Measurements from ENCODE around the gene TENM4.

TENM4 gene

DNA sequence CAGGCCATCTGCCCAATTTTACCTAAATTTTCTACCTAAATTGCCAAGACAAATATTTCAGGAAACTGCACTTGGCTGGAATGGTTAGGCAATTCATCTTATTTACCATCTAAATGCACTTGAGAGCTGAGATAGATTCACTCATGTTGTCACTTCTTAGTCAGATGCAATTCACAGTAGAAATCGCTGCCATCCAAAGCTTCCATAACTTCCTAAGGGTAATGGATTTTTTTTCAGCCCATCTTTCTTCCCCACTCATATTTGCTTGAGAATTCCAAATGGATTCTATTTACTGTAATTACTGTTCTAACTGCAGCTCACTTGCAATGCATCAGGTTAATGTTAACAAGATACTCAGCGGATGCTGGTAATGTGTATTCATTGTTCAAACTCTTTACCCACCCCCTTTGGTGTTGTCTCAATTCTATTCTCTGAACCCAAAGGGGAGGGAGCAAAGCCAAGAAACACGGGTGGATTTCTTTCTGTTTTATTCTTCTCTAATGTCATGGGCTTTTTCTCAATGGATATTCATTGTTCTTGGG, 96.0 kb downstream of the TENM4 start:
- no peak for DNase-seq (ENCODE audit: low read depth in 2 of 2)

DNA sequence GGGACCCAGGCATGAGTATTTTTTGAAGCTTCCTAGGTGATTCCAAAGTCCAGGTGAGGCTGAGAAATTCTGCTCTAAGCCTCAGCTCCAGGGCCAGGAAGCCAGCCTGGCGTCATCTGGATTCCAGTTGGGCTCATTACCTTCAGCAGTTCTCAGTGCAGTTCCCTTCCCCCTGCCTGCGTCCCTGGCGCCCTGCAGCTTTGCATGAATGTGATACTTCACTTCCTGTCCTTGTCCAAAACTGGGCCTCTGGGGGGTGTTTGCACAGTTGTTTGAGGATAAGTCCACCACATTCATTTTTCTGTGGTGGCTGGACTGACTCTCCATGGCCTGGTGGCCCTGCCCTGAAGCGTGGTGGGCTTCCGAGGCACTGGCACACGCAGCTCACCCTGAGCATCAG, 98.1 kb downstream of the TENM4 start:
- no peak for DNase-seq (ENCODE audit: low read depth in 2 of 2)

DNA sequence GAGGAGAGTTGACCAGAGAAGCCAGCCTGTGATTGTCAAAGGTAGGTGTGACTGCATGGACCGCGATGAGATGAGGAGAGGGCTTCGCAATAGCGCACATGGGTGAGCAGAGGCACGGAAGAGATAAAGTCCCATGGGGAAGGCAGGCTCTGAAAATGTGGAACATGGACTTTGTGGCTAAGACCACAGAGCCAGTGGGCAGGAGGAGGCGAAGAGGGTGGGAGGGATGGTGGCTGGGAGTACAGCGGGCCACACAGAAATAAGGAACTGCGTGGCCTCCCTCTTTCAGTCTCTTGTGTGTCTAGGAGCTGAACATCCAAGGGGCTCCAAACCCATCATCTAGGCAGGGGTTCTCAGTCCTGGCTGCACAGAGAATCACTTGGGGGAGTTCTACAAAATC, 98.6 kb downstream of the TENM4 start:
- DNase-seq (ENCODE audit: low read depth in 2 of 2): no peak

DNA sequence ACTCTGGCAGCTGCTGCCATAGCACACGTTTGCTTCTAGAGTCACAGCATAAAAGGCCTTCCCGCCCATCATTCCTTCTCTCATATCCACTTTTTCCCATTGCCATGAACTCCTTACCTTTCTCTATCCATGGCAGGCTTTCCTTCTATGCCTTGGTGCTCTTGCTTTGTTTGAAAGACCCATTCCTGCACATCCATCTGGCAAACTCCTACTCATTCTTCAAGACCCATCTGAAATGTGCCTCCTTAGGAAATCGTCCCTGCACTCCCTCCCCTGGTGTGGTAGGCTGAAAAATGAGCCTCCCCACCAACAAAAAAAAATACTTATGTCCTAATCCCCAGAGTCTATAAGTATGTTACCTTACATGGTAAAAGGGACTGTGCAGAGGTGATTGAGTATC, 100.3 kb downstream of the TENM4 start:
- DNase-seq (ENCODE audit: low read depth in 2 of 2): no peak

DNA sequence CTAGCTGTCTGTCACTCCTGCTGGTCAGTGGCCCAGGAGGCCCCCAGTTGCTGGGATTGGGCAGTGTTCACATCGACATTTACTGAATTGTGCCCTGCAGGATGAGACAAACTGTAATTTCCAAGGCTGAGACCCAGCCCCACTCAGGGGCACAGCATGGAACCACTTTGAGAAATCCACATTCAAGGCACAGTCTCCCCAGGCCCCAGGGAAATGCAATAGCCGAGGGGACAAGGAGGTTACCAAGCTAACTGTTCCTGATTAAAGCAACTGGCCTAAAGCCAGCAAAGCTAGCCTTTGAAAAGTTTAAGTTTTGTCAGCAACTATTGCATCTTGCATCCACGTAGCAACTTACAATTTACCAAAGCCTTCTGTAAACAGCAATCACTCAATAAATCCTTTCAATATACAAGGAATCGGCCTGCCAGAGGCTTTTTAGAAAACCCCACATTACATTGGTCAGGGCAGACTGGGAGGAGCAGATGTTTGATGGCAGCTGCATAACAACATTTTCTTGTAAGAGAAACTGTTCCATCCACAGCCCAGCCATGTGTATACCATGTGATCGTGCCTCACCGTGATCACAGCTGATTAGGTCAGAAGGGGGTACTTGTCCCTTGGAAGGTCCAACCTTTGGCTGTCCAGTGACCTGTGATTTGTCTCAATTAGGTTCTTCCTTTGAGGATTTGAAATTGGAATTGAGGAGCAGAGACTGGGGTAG, 103.9 kb downstream of the TENM4 start:
- DNase-seq (ENCODE audit: low read depth in 2 of 2): no peak

DNA sequence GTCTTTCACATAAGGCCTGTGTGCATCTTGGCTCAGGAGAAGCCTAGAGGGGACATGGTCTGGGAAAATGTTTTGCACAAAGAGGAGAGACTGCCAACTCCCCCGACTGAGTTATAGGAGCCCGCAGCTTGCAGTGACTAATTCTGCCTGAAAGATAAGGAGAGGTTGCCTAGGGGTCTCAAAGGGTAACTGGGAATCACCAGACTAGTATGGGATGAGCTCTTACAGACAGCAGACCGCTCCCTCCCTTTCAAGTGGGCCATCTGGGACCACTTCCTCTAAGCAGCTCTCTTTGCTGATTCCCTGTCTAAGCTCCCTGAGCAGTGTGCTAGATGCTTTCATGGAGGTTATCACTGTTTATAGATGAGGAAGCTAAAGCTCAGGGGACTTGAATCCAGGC, 105.1 kb downstream of the TENM4 start:
- no peak for DNase-seq (ENCODE audit: low read depth in 2 of 2)

DNA sequence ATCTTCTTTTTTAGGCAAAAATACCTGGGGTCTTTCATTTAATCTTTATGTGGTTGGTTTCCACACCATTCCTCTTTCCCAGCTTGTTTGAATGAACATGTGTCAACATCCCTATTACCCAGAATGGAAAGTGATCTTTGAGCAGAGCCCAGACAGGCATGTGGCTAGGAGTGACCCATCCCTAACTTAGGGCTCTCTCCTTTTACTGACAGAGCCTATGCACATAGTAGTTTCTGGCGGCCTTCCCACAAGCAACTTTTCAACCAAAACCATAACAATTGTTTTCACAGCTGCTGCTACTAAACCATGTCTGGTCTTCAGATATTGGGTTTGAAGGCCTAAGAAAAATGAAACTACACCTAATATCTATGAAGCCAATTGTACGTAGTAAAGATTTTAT, 107.5 kb downstream of the TENM4 start:
- no peak for DNase-seq (ENCODE audit: low read depth in 2 of 2)

DNA sequence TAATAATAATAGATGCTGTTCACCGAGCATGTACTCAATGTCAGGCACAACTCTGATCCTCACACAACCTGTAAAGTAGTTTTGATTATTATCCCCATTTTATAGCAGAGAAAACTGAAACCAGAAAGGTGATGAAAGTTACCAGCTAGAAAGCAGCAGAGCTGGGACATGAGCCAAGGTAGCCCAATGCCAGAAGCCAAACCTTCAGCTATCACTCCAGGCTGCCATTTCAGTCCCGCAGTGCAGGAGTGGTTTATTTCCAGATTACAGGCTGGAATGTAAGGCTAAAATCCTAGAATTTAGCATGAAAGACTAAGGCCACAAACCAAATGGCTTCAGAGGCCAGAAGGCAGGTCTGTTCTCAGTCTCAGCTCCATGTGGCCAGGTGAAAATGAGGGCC, 108.8 kb downstream of the TENM4 start:
- no peak for DNase-seq (ENCODE audit: low read depth in 2 of 2)

DNA sequence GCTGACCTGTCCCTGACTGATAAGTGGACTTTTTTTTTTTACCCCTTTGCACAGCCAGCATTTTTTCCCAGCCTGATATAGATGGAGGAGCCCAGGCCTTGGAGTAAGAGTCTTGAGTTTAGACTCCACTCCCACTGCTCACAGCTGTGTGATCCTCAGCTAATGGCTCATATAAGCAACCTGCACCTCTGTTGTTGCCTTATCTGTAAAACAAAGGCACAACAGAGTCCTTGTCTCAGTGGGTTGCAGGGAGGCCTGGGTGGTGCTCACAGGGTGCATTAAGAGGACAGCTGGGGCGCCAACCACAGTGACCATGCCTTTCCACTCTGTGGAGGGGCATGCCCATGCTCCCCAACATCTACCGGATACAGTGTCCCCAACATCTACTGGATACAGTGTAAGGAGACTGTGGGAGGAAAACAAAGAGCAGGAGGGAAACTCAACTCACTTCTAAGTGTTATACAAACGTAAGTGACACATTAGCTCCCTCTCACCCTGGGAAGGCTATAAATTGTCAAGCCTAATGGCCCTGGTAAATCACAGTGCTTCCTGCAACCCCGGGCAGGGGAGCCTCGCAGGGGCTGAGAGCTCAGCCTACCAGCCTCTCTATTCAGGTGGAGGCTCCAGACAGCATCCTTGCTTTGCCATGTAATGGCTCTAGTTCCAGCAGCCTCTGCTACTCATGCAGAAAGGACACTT, 109.5 kb downstream of the TENM4 start:
- no peak for DNase-seq (ENCODE audit: low read depth in 2 of 2)

DNA sequence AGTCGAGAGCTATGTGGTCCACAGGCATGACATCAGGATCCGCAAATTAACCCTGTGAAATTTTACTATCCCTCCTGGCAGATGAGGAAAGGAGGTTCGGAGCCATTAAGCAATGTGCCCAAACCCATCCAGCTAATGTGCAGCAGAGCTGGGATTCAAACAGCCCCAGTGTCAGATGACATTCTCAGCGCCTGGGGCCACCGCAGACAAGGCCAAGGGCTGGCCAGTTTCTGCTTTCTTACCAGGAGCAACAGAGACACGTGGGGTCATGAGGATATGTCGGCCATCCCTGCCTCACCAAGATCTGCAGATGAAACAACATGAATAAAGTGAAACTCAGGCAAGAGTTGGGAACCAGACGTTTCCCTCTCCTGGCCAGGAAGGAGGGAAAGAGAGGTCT, 110.2 kb downstream of the TENM4 start:
- no peak for DNase-seq (ENCODE audit: low read depth in 2 of 2)

DNA sequence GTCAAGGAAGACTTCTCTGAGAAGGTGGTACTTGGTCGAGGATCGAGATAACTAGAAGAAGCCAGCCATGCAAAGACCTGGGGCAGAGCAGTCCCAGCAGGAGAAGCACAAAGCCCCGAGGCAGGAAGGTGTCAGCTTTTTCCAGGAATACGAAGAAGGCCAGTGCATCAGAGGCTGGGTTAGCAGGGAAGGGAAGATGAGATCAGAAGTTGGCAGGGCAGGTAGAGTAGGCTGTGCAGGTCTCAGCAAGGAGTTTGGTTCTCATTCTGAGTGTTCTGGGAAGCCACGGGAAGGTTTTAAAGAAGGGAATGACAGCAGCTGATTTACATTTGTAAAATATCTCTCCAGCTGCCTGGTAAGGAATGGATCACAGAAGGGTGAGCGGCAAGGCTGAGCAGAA, 111.3 kb downstream of the TENM4 start:
- no peak for DNase-seq (ENCODE audit: low read depth in 2 of 2)

DNA sequence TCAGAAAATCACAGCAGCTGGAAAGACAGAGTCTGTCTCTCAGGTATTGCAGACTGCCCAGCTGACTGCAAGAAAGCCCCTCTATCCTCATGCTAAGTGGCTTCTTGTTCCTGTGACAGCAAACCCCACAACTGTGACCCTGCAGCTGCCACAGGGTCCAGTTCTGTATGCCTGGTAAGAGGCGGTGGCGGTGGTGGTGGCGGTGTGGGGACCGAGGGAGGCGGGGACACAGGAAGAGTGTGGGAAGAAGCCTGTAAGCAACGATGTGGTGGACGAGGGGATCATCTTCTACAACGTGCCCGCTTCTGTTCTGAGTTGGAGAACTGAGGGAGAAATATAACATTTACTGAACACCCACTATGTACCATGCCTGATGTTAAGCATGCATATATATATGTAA, 112.4 kb downstream of the TENM4 start:
- DNase-seq (ENCODE audit: low read depth in 2 of 2): no peak

DNA sequence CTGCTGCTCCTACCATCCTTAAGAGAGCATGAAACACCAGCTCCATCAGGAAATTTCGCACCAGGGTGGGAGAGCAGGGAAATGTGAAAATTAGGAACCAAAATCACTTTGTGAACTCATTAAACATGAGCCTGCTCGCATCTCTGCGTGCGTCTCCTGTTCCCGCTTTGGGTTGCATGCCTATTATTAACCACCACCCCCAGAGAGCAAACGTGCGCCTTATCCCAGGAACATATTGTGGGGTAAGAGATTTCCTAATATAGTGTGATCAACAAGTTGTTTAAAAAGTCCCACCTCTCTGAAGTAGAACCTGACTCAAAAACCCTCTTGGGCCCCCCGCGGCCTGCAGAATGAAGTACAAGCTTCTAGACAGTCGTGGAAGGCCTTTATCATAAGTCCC, 115.0 kb downstream of the TENM4 start:
- DNase-seq (ENCODE audit: low read depth in 2 of 2): no peak

DNA sequence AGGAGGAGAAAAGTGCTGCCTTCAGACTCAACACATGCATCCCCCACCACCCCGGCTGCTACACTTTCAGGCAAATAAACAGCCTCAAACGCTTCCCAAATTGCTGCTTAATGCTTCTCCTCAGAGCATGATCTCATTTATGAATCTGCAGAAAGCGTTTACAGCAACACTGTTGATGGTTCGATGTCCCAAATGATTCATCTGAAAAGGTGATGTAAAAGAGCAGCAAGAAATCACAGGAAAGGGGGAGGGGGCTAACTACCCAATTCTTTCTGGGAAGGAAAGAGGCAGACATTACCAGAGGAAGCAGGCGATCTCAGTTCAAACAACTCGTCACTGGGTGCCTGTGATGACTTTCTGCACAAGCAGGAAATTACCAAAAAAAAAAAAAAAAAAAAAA, 119.6 kb downstream of the TENM4 start:
- DNase-seq (ENCODE audit: low read depth in 2 of 2): no peak

DNA sequence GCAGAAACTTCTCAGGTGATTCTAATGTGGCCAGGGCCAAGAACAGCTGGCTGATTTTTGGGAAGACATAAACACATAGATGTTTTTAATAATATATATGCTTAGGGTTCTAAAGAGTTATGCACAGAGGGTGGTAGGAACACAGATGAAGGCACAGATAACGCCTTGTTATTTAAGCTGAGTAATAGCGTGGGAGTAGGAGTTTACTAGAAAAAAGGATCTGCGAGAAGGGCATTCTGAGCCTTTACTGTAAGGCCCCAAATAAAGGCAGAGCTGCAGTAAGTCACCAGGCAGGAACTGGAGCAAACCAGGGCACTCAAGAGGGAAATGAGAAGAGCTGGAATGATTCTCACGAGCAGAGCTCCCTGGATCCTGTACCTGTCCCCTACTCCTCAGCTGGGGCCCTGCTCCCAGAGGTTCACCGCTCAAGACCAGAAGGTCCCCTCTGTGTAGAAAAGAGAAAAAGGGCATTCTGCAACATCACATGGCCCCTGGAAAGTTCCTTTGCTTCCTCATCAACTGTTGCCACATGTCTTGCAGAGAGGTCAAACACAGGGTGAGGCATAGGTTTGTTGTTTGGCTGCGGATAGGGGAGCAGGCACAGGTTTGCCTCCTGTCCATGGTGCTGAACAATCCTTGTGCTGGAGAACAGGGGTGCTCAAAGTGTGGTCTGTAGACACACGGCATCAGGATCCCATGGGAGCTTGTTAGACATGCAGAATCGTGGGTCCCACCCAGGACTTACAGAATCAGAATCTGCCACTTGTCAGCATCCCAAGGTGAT, 125.7 kb downstream of the TENM4 start:
- DNase-seq (ENCODE audit: low read depth in 2 of 2): no peak

DNA sequence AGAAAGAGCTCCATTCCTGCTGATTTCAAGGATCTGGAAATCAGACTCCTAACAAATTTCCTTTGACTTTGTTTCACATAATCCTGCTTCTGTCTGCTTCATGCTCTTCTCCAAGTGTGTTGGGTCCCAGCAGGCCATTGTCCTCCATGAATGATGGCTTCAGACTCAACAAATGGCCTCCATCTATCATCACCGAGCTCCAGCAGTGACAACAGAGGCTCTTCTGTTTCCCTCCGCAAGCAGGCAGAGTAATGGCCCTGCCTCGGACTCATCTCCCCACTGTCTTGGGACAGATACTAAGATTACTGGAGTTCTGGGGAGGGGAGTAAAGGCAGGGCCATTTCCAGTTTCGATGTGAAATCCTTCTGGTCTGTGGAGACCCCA, 127.3 kb downstream of the TENM4 start:
- DNase-seq (ENCODE audit: low read depth in 2 of 2): no peak

DNA sequence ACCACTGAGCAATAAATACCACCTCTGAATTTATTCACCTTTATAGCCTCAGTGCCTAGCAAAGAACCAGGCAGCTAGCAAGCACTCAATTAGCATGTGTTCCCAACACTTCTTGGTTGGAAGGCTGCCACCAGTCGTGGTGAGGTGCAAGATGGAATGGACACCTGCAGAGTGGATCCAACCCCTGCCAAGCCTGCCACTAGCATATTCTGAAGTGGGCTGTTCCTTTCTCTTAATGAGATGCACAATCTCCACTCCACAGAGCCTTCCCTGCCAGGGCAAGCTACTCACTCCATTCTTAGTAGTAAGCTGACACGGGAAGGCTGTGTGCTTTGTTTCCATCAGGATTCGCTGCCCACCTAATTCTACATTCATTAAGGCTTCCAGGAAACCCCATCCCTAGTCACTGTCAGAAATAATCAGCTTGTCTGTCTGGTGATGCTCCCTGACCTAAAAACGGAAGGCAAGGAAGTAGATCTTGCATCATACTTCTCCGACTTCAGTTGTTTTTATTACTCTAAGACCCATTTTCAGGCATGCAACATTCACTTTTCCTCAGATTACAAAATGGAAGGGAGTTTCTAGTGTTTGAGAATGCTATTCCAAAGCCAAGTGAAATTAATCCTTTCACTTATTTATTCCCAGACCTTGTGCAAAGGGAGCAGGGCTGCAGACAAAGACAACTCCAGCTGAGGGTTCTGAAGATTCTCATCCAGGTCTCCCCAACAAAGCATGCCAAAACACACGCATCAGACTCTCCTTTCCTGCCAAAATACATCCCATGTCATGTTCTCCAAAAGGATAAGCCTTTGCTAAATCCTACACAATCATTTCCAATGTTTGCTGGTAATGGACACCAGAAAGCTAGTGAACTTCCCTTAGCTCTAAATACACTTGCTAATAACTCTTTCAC, 128.0 kb downstream of the TENM4 start:
- no peak for DNase-seq (ENCODE audit: low read depth in 2 of 2)

DNA sequence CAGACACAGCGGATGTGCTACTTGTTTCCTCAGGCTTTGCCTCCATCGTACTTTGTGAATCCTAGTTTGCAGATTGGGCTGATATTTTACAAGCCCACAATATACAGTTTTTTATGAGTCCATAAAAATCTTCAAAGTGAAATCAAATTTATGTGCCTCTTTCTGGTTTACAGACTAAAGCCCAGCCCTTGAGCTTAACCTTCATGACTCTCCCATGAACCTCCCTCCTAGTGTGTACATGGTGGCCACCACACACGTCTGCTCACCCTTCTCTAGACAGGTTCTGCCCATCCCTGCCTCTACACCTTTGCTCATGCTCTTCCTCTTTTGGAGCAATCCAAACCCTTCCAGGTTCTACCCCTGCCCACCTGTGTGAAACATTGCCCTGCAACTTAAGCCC, 129.4 kb downstream of the TENM4 start:
- DNase-seq (ENCODE audit: low read depth in 2 of 2): no peak

DNA sequence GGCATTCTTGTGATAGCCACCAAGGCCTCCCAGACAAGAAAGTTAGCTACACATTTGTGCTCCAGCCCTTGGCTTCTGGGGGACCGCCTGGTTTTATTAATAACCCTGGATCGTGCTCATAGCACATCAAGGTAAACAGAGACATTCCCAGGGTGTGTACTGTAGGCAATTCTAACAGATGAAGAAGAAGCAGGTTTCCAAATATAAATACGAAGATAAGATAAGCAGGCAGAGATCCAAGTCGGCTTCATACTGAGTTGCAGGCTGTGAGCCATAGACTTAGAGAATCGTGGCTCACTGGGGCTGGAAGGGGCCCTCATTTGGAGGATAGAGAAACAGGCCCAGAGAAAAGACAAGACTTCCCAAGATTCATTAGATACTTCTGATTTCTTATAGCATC, 131.4 kb downstream of the TENM4 start:
- no peak for DNase-seq (ENCODE audit: low read depth in 2 of 2)

DNA sequence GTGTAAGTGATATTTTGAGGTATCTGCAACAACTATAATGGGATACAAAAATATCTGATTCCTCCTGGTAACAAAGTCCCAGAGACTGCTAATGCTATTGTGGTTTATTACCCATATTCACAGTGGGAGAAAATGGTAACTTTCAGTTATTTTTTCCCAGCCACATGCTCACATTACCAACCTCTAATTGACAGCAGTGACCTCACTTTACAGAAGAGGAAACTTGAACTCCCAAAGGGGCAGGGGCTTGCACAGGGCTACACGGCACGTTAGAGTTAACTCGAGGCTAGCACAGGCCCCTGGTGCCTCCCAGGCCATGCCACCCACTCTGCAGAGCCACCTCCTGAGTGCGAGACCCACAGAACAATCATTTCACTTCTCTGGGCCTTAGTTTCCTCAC, 132.4 kb downstream of the TENM4 start:
- DNase-seq (ENCODE audit: low read depth in 2 of 2): no peak

DNA sequence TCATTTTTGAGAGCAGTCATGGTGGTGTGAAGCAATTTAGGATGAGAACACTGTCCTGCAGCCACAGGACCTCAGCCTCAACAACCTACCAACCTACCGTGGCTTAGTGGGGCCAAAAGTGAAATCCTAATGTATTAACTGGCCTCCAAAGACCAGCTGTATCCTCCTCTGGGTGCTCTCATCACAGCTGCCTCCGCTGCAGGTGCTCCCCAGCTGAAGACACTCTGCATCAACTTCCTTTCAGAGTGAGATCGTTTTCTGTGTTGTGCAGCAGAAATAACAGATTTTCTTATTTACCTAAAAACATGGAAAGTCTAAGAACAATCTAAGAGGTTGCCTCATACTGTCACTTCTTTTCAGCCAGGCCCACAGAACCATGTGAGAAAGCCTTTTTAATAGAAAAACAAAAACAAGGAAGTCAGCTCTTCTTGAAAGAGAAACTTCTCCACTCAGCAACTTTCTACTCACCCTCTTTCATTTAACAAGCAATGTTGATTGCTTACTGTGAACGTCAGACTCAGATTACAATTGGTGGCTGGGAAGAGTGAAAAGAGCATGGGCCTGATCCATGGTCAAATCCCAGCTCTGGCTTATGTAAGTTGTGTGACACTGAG, 136.1 kb downstream of the TENM4 start:
- no peak for DNase-seq (ENCODE audit: low read depth in 2 of 2)
